ENCODE data around the gene GNG7. TPM values are rescaled to one million over a fixed set of nuclear protein-coding genes. Genes with fewer than 3 reads are reported as not detected.

GNG7 gene
- total and polyA plus RNA-seq, 10 of the 15 experiments (the other 5 are each of a cell fraction or from before 2014, with no cell fraction given) = 1.9 to 13.6 (median 6.5) TPM

GRCh38 chr19:2548966-2549365 lies 153.5 kb downstream of the GNG7 start (continued):
- no peak for TF ChIP-seq KDM1A (IDR thresholded peaks at IDR 0.05; ENCODE audit: borderline replicate concordance)

- BruUV-seq (replicated peaks) = no TSS peak
- TF ChIP-seq WRNIP1 (IDR thresholded peaks at IDR 0.05; ENCODE audit: borderline replicate concordance, low read depth, low read length) (no peak), EED (IDR thresholded peaks at IDR 0.05; ENCODE audit: low read depth) (0 out of 2 replicates have a peak, but pooled peaks have one; percentile 19)
- ChIA-PET CTCF (interaction anchor here (1.1 kb wide), 1 partner anchor 74 kb away, joined by 3 read pairs; no protein-coding TSS in a partner anchor), POLR2A (interaction anchor here (0.7 kb wide), 1 partner anchor 14 kb away, joined by 7 read pairs; no protein-coding TSS in a partner anchor), RAD21 (ENCODE audit: unreplicated experiment) (no interaction called here), SMC1A (ENCODE audit: uncharacterized antibody, unreplicated experiment) (no interaction called here)
- H3K27me3 ChIP-seq (replicated peaks in 1 of 2; ENCODE audit: control insufficient read depth in 2 of 2, insufficient read depth in 2 of 2, low read length in 1 of 2) = no peaks in the 10 kb centered on the region
- ATAC-seq (no peak), FAIRE-seq (no peak), DNase-seq (ENCODE audit: low read depth, low spot score) (no peak)
- H3K4me1 ChIP-seq (ENCODE audit: control insufficient read depth, insufficient read depth, low read length) = peaks cover 33% of the 10 kb centered on the region
- intact Hi-C loops (cut with micrococcal nuclease; ENCODE audit: unreplicated experiment) (no loop called here), in situ Hi-C loops (cut with MboI) (no loop called here)
- H3K79me2 ChIP-seq (ENCODE audit: control insufficient read depth, insufficient read depth, low read length) = no peaks in the 10 kb centered on the region; the same call in 1 of the 2 replicates
- H3K27ac ChIP-seq (ENCODE audit: control insufficient read depth, insufficient read depth) = no peak overlapping the region
- H2AFZ ChIP-seq (ENCODE audit: control insufficient read depth, low read depth, low read length) = no peak overlapping the region
- no peaks in the 10 kb centered on the region for H4K20me1 ChIP-seq (ENCODE audit: control insufficient read depth, insufficient read depth)
- H3K4me3 ChIP-seq = no peak overlapping the region
- H3K9ac ChIP-seq (ENCODE audit: control insufficient read depth, insufficient read depth, low read length) = no peak overlapping the region
- no peaks in the 10 kb centered on the region; a peak in 1 of 4 replicates for H3K36me3 ChIP-seq (ENCODE audit: control insufficient read depth in 2 of 2, insufficient read depth in 2 of 2, low read length in 1 of 2)
- WGBS (ENCODE audit: insufficient coverage, insufficient replicate concordance, low lambda C conversion rate, missing lambda C conversion rate) = 94% methylated on average over 9 of the region's 9 CpGs
- no peak overlapping the region for H3K4me2 ChIP-seq (ENCODE audit: control insufficient read depth, insufficient read depth)
- no peaks in the 10 kb centered on the region; the same call in 2 of the 3 replicates for H3K9me3 ChIP-seq (replicated peaks; ENCODE audit: control insufficient read depth, insufficient read depth, low read length)
Observed at GRCh38 chr19:2547721-2548120, 154.8 kb downstream of the GNG7 start.

GRCh38 chr19:2547033-2547680 lies 155.3 kb downstream of the GNG7 start:
- no peaks in the 10 kb centered on the region for H3K27me3 ChIP-seq (replicated peaks in 1 of 2; ENCODE audit: control insufficient read depth in 2 of 2, insufficient read depth in 2 of 2, low read length in 1 of 2)
- POLR2A ChIA-PET = interaction anchor here (2.8 kb wide), 1 partner anchor 71 kb away, joined by 15 read pairs; the partner anchor contains the start of gene GADD45B
- H3K4me1 ChIP-seq (ENCODE audit: control insufficient read depth, insufficient read depth, low read length) = peaks cover 38% of the 10 kb centered on the region
- no peak overlapping the region for H2AFZ ChIP-seq (ENCODE audit: control insufficient read depth, low read depth, low read length)
- RAD21 ChIA-PET (ENCODE audit: unreplicated experiment) = no interaction called here
- in situ Hi-C loops (cut with MboI) (no loop called here), intact Hi-C loops (cut with micrococcal nuclease; ENCODE audit: unreplicated experiment) (no loop called here)
- H3K27ac ChIP-seq (ENCODE audit: control insufficient read depth, insufficient read depth) = no peak overlapping the region
- H3K79me2 ChIP-seq (ENCODE audit: control insufficient read depth, insufficient read depth, low read length) = no peaks in the 10 kb centered on the region; the same call in 1 of the 2 replicates
- no peak for TF ChIP-seq YY1 (IDR thresholded peaks at IDR 0.05; ENCODE audit: low read depth, low read length)
- TF ChIP-seq ASH2L (IDR thresholded peaks at IDR 0.05; ENCODE audit: borderline replicate concordance, low read depth) = no peak
- no peak for TF ChIP-seq MEF2B (IDR thresholded peaks at IDR 0.05; ENCODE audit: partially characterized antibody, poor library complexity, severe bottlenecking)
- no peak for TF ChIP-seq SMC3 (IDR thresholded peaks at IDR 0.05; ENCODE audit: borderline replicate concordance, low read length)
- TF ChIP-seq POU2F2 (IDR thresholded peaks at IDR 0.05; ENCODE audit: borderline replicate concordance, low read depth, low read length) = no peak
- TF ChIP-seq CBFB (IDR thresholded peaks at IDR 0.05; ENCODE audit: low read depth) = no peak
- ATAC-seq (no peak), FAIRE-seq (no peak), DNase-seq (ENCODE audit: low read depth, low spot score) (no peak)
- 91% methylated on average over 15 of the region's 15 CpGs for WGBS (ENCODE audit: insufficient coverage, insufficient replicate concordance, low lambda C conversion rate, missing lambda C conversion rate)
- H3K9me3 ChIP-seq (replicated peaks; ENCODE audit: control insufficient read depth, insufficient read depth, low read length) = no peaks in the 10 kb centered on the region; the same call in 2 of the 3 replicates
- CTCF ChIA-PET = interaction anchor here (1.1 kb wide), 1 partner anchor 75 kb away, joined by 3 read pairs; no protein-coding TSS in a partner anchor
- no TSS peak for BruUV-seq (replicated peaks)
- no peak overlapping the region for H3K4me2 ChIP-seq (ENCODE audit: control insufficient read depth, insufficient read depth)
- no peak overlapping the region for H3K4me3 ChIP-seq
- no peak overlapping the region for H3K9ac ChIP-seq (ENCODE audit: control insufficient read depth, insufficient read depth, low read length)
- H3K36me3 ChIP-seq (ENCODE audit: control insufficient read depth in 2 of 2, insufficient read depth in 2 of 2, low read length in 1 of 2) = no peaks in the 10 kb centered on the region; a peak in 1 of 4 replicates
- SMC1A ChIA-PET (ENCODE audit: uncharacterized antibody, unreplicated experiment) = interaction anchor here (3.9 kb wide), 1 partner anchor 63 kb away, joined by 15 read pairs; no protein-coding TSS in a partner anchor
- no peaks in the 10 kb centered on the region for H4K20me1 ChIP-seq (ENCODE audit: control insufficient read depth, insufficient read depth)

All from GM12878 (cell line).